ENCODE results near the gene ABT1.

- no peak for TF ChIP-seq POLR2AphosphoS5 (IDR thresholded peaks at IDR 0.05)
- TF ChIP-seq CTCF (IDR thresholded peaks at IDR 0.05), result no peak
- TF ChIP-seq EP300 (IDR thresholded peaks at IDR 0.05), result no peak
- TF ChIP-seq POLR2A (IDR thresholded peaks at IDR 0.05; ENCODE audit: low read depth), result no peak
These were observed 19.1 kb upstream of the ABT1 start for GRCh38 chr6:26577720-26578072.
